HL-60 (cell line): ENCODE results near the gene CRY2.

ENCODE experiments used
- GABPA ChIP-seq: IDR thresholded peaks from 2 replicates; pipeline ENCODE4 v1.6.1; 2012; ENCODE audit warnings: low read depth
- POLR2AphosphoS5 ChIP-seq: IDR thresholded peaks from 2 replicates; pipeline ENCODE4 v1.6.1; 2012; ENCODE audit warnings: low read depth
- SPI1 ChIP-seq: IDR thresholded peaks from 2 replicates; pipeline ENCODE4 v1.6.1; 2012; ENCODE audit warnings: low read depth, mild to moderate bottlenecking, borderline replicate concordance
- TF ChIP-seq, protein P1 (sequence below): IDR thresholded peaks from one replicate; pipeline ENCODE4 v1.5.1; 2011; ENCODE audit warnings: low read length, control low read depth, inconsistent platforms; ENCODE audit not compliant: insufficient read depth
- TF ChIP-seq, protein P2 (sequence below): IDR thresholded peaks from 2 replicates; pipeline ENCODE4 v1.6.1; 2012; ENCODE audit warnings: low read depth; ENCODE audit not compliant: insufficient replicate concordance

DNA sequence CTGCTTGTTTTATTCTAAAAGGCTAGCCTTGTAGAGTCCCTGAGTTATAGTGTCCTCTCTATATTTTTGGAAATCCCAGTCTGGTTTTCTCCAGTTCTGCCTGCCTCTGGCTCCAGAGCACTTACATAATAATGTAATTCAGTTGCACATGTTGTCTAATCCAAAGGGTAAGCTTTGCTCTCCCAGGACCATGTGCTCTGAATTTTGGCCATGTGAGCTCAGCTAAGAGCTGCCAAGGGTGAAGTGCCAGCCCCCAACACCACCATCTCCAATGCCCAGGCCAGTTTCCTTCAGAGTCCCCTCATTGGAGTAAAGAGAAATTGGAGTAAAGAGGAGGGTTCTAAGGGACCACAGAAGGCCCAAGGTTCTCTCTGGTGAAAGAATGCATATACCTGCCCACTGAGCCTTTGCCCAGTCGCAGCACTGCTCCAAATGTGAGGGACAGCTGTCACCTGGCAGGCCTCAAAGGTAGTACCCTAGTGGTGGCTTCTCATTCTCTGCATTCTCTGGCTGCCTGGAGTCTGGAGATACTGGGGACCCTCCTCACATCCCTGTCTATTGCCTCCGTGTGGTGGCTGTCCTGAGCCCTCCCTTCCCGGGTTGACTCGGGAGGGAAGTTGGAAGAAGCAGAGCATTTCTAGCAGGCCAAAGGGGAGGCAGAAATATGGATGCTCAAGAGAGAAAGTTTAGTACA, 4.9 kb downstream of the CRY2 start:
- TF ChIP-seq, protein P1, sequence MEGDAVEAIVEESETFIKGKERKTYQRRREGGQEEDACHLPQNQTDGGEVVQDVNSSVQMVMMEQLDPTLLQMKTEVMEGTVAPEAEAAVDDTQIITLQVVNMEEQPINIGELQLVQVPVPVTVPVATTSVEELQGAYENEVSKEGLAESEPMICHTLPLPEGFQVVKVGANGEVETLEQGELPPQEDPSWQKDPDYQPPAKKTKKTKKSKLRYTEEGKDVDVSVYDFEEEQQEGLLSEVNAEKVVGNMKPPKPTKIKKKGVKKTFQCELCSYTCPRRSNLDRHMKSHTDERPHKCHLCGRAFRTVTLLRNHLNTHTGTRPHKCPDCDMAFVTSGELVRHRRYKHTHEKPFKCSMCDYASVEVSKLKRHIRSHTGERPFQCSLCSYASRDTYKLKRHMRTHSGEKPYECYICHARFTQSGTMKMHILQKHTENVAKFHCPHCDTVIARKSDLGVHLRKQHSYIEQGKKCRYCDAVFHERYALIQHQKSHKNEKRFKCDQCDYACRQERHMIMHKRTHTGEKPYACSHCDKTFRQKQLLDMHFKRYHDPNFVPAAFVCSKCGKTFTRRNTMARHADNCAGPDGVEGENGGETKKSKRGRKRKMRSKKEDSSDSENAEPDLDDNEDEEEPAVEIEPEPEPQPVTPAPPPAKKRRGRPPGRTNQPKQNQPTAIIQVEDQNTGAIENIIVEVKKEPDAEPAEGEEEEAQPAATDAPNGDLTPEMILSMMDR: no peak
- TF ChIP-seq GABPA (no peak), POLR2AphosphoS5 (no peak), SPI1 (no peak)
- TF ChIP-seq, protein P2, sequence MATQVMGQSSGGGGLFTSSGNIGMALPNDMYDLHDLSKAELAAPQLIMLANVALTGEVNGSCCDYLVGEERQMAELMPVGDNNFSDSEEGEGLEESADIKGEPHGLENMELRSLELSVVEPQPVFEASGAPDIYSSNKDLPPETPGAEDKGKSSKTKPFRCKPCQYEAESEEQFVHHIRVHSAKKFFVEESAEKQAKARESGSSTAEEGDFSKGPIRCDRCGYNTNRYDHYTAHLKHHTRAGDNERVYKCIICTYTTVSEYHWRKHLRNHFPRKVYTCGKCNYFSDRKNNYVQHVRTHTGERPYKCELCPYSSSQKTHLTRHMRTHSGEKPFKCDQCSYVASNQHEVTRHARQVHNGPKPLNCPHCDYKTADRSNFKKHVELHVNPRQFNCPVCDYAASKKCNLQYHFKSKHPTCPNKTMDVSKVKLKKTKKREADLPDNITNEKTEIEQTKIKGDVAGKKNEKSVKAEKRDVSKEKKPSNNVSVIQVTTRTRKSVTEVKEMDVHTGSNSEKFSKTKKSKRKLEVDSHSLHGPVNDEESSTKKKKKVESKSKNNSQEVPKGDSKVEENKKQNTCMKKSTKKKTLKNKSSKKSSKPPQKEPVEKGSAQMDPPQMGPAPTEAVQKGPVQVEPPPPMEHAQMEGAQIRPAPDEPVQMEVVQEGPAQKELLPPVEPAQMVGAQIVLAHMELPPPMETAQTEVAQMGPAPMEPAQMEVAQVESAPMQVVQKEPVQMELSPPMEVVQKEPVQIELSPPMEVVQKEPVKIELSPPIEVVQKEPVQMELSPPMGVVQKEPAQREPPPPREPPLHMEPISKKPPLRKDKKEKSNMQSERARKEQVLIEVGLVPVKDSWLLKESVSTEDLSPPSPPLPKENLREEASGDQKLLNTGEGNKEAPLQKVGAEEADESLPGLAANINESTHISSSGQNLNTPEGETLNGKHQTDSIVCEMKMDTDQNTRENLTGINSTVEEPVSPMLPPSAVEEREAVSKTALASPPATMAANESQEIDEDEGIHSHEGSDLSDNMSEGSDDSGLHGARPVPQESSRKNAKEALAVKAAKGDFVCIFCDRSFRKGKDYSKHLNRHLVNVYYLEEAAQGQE: no peak
